ENCODE measurements around the gene STARD3. TPM values are rescaled to one million over a fixed set of nuclear protein-coding genes. Genes with fewer than 3 reads are reported as not detected.

Gene STARD3
- total and polyA plus RNA-seq, 2 donors (not counting 3 experiments of a cell fraction or from before 2014, with no cell fraction given) = 51.0 to 75.7 TPM

GRCh38 chr17:39706921-39707337, 70.0 kb downstream of the STARD3 start:
- intact Hi-C loops (cut with micrococcal nuclease) = no loop called here

More at GRCh38 chr17:39706921-39707337, 70.0 kb downstream of the STARD3 start:
- Histone ChIP-seq H3K27me3 (ENCODE audit: control insufficient read depth in 2 of 2, insufficient read depth in 2 of 2, low read length in 2 of 2) (no peaks in the 10 kb centered on the region), H3K9me1 (replicated peaks; ENCODE audit: control insufficient read depth, extremely low read depth, insufficient read depth, low read length) (no peaks in the 10 kb centered on the region), H3K4me1 (ENCODE audit: control insufficient read depth, extremely low read depth, insufficient read depth, low read length) (peaks cover 2% of the 10 kb centered on the region), H3K36me3 (ENCODE audit: control insufficient read depth in 2 of 2, extremely low read depth in 1 of 2, insufficient read depth in 2 of 2, low read length in 2 of 2) (peaks cover 0 to 3% of the 10 kb centered on the region in 2 experiments), H3K27ac (ENCODE audit: insufficient read depth, low read depth, low read length) (no peak overlapping the region), H3K79me2 (ENCODE audit: control insufficient read depth, insufficient read depth, low read length) (no peaks in the 10 kb centered on the region), H2AFZ (ENCODE audit: low read depth, low read length) (no peak overlapping the region), H3K9ac (replicated peaks; ENCODE audit: extremely low read depth, insufficient read depth, low read length) (no peak overlapping the region), H3K9me3 (replicated peaks; ENCODE audit: control insufficient read depth, insufficient read depth, low read length) (no peaks in the 10 kb centered on the region), H3K4me3 (replicated peaks in 1 of 3; ENCODE audit: insufficient read depth in 1 of 3, low read depth in 1 of 3, low read length in 3 of 3) (no peak overlapping the region), H4K20me1 (replicated peaks; ENCODE audit: control insufficient read depth, extremely low read depth, insufficient read depth, low read length) (no peaks in the 10 kb centered on the region), H3K4me2 (ENCODE audit: insufficient read depth, low read length) (no peak overlapping the region)
- DNase-seq (ENCODE audit: low read depth, low spot score) = no peak
- BruUV-seq (replicated peaks) = no TSS peak
- no peak for FAIRE-seq
- dilution Hi-C loops (cut with MboI; ENCODE audit: extremely low pct_ligation_motif_present, low sequenced_read_pairs) = no loop called here
- ChIA-PET POLR2A (no interaction called here), CTCF (no interaction called here)
- TF ChIP-seq CTCF (IDR thresholded peaks at IDR 0.05; ENCODE audit: extremely low read depth in 1 of 2, insufficient read depth in 1 of 2, low read depth in 1 of 2, low read length in 2 of 2) (no peak), EZH2 (IDR thresholded peaks at IDR 0.05; ENCODE audit: borderline replicate concordance, low read depth, low read length, severe bottlenecking) (no peak), MYC (IDR thresholded peaks at IDR 0.05; ENCODE audit: low read depth, low read length) (no peak), FOS (IDR thresholded peaks at IDR 0.05; ENCODE audit: borderline replicate concordance, insufficient read depth, low read length) (no peak), POLR2A (IDR thresholded peaks at IDR 0.05; ENCODE audit: low read depth, low read length) (no peak), GATA2 (IDR thresholded peaks at IDR 0.05; ENCODE audit: insufficient read depth, insufficient read length, low read depth, low read length) (no peak), JUN (IDR thresholded peaks at IDR 0.05; ENCODE audit: borderline replicate concordance, insufficient read depth, insufficient read length, low read depth) (no peak), POLR2AphosphoS5 (IDR thresholded peaks at IDR 0.05; ENCODE audit: insufficient read depth, low read depth, low read length) (no peak)
- TF ChIP-seq, protein P1, sequence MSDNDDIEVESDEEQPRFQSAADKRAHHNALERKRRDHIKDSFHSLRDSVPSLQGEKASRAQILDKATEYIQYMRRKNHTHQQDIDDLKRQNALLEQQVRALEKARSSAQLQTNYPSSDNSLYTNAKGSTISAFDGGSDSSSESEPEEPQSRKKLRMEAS (IDR thresholded peaks at IDR 0.05; ENCODE audit: insufficient read depth, insufficient read length) = no peak

Data from endothelial cell of umbilical vein (primary cell).